ENCODE results near the gene GOLGA3. TPM values are rescaled to one million over a fixed set of nuclear protein-coding genes. Genes with fewer than 3 reads are reported as not detected.
"Not testable (repeated sequence)": the region's sequence is repeated elsewhere in the genome, so short reads cannot be mapped to it uniquely, and the experiment has no call there.

The GOLGA3 gene
- total and polyA plus RNA-seq, 12 donors: 11.7 to 83.5 (median 48.0) TPM

GRCh38 chr12:132861558-132861957 is 32.9 kb upstream of the GOLGA3 start:
- Histone ChIP-seq H3K4me1 (replicated peaks in 1 of 2) (no peaks in the 10 kb centered on the region), H3K36me3 (replicated peaks in 1 of 2) (peaks cover 0 to 62% of the 10 kb centered on the region in 2 donors), H3K27ac (no peak overlapping the region), H3K9me3 (replicated peaks in 1 of 3) (no peaks in the 10 kb centered on the region), H3K27me3 (no peaks in the 10 kb centered on the region), H3K4me3 (no peak overlapping the region)
- 91 to 97% (median 96%) methylated on average over 7 to 8 of the region's 8 CpGs for WGBS, 4 donors
- no peak for DNase-seq
- TF ChIP-seq POLR2A (IDR thresholded peaks at IDR 0.05) (no peak), CTCF (IDR thresholded peaks at IDR 0.05) (no peak)
- intact Hi-C loops (cut with DNase I): no loop called here

GRCh38 chr12:132858718-132859266 is 30.1 kb upstream of the GOLGA3 start:
- no peak for DNase-seq
- no peak overlapping the region for H3K4me3 ChIP-seq
- TF ChIP-seq POLR2A (IDR thresholded peaks at IDR 0.05) (no peak), CTCF (IDR thresholded peaks at IDR 0.05) (no peak)
- intact Hi-C loops (cut with DNase I): no loop called here
- 92 to 95% (median 93%) methylated on average over 17 to 18 of the region's 18 CpGs for WGBS, 4 donors
- no peaks in the 10 kb centered on the region for H3K4me1 ChIP-seq (replicated peaks in 1 of 2)
- no peaks in the 10 kb centered on the region for H3K27me3 ChIP-seq
- no peak overlapping the region for H3K27ac ChIP-seq
- H3K36me3 ChIP-seq (replicated peaks in 1 of 2): peaks cover 0 to 78% of the 10 kb centered on the region in 2 donors
- no peaks in the 10 kb centered on the region for H3K9me3 ChIP-seq (replicated peaks in 1 of 3)

GRCh38 chr12:132857019-132857418 is 28.4 kb upstream of the GOLGA3 start:
- intact Hi-C loops (cut with DNase I); H3K27ac ChIP-seq; DNase-seq; H3K9me3 ChIP-seq (replicated peaks in 1 of 3); H3K4me1 ChIP-seq (replicated peaks in 1 of 2); H3K27me3 ChIP-seq; H3K4me3 ChIP-seq: not testable (repeated sequence)
- 89 to 96% (median 96%) methylated on average over 7 to 21 of the region's 21 CpGs; no CpG with 5 or more reads in 1 of the 4 donors for WGBS, 4 donors
- H3K36me3 ChIP-seq (replicated peaks in 1 of 2): peaks cover 0 to 91% of the 10 kb centered on the region in 2 donors

GRCh38 chr12:132856581-132856980 is 27.9 kb upstream of the GOLGA3 start:
- peaks cover 0 to 94% of the 10 kb centered on the region in 2 donors for H3K36me3 ChIP-seq (replicated peaks in 1 of 2)
- no peaks in the 10 kb centered on the region for H3K27me3 ChIP-seq
- no peaks in the 10 kb centered on the region for H3K4me1 ChIP-seq (replicated peaks in 1 of 2)
- DNase-seq: no peak
- intact Hi-C loops (cut with DNase I): no loop called here
- no peak overlapping the region for H3K27ac ChIP-seq
- no peak for TF ChIP-seq CTCF (IDR thresholded peaks at IDR 0.05)
- no peak for TF ChIP-seq POLR2A (IDR thresholded peaks at IDR 0.05)
- no peak overlapping the region for H3K4me3 ChIP-seq
- WGBS, 4 donors: 92 to 96% (median 93%) methylated on average over 6 to 17 of the region's 17 CpGs
- no peaks in the 10 kb centered on the region for H3K9me3 ChIP-seq (replicated peaks in 1 of 3)

- 93 to 97% (median 95%) methylated on average over 14 of the region's 14 CpGs for WGBS, 4 donors
- DNase-seq; intact Hi-C loops (cut with DNase I); H3K4me1 ChIP-seq (replicated peaks in 1 of 2); H3K4me3 ChIP-seq; H3K27ac ChIP-seq; H3K27me3 ChIP-seq; H3K9me3 ChIP-seq (replicated peaks in 1 of 3): not testable (repeated sequence)
- H3K36me3 ChIP-seq (replicated peaks in 1 of 2): peaks cover 0 to 94% of the 10 kb centered on the region in 2 donors
Measured at GRCh38 chr12:132855211-132855610, 26.5 kb upstream of the GOLGA3 start.
